Progenitor cell of endocrine pancreas (in vitro differentiated cells): Measurements from ENCODE around the gene ZSWIM2. TPM values are rescaled to one million over a fixed set of nuclear protein-coding genes. Genes with fewer than 3 reads are reported as not detected.
"Not testable (repeated sequence)": the region's sequence is repeated elsewhere in the genome, so short reads cannot be mapped to it uniquely, and the experiment has no call there.

Source experiments
- DNase-seq: peaks from one replicate; pipeline ENCODE4 v3.0.0; 2021; ENCODE audit warnings: low spot score; ENCODE audit not compliant: unreplicated experiment
- H3K27ac Mint-ChIP-seq: 2 replicates; pipeline ENCODE4 v1.8.0; 2021; ENCODE audit warnings: mild to moderate bottlenecking, moderate library complexity, mixed read lengths
- H3K27me3 Mint-ChIP-seq: 2 replicates; pipeline ENCODE4 v1.8.0; 2021; ENCODE audit warnings: mixed read lengths
- H3K36me3 Mint-ChIP-seq: 2 replicates; pipeline ENCODE4 v1.8.0; 2022; ENCODE audit warnings: mixed read lengths; ENCODE audit not compliant: insufficient read depth
- H3K4me1 Mint-ChIP-seq: 2 replicates; pipeline ENCODE4 v1.8.0; 2021; ENCODE audit warnings: low read depth, mixed read lengths
- H3K4me3 Mint-ChIP-seq: 2 replicates; pipeline ENCODE4 v1.8.0; 2021; ENCODE audit warnings: low read depth, mild to moderate bottlenecking, moderate library complexity, mixed read lengths
- H3K9me3 Mint-ChIP-seq: 2 replicates; pipeline ENCODE4 v1.8.0; 2021; ENCODE audit warnings: low read depth, mixed read lengths
- total RNA-seq: library from RNA; stranded (reverse); gene quantifications from 2 replicates; pipeline ENCODE4 v1.2.1, GENCODE V29; 2021
- TF ChIP-seq, protein P1 (sequence below): fragments of 200-600 bp; sonication (generic); IDR thresholded peaks from one replicate; pipeline ENCODE4 v1.5.0; 2021; ENCODE audit warnings: antibody characterized with exemption, mild to moderate bottlenecking; ENCODE audit not compliant: unreplicated experiment

The ZSWIM2 gene
- total RNA-seq, 1 donor from 2014 or later, result not detected

- Mint-ChIP-seq H3K4me3 (no peak overlapping the region), H3K27ac (no peak overlapping the region), H3K9me3 (peaks cover 4% of the 10 kb centered on the region), H3K27me3 (no peaks in the 10 kb centered on the region), H3K4me1 (peaks cover 16% of the 10 kb centered on the region), H3K36me3 (no peaks in the 10 kb centered on the region)
- DNase-seq, result no peak
- TF ChIP-seq, protein P1, sequence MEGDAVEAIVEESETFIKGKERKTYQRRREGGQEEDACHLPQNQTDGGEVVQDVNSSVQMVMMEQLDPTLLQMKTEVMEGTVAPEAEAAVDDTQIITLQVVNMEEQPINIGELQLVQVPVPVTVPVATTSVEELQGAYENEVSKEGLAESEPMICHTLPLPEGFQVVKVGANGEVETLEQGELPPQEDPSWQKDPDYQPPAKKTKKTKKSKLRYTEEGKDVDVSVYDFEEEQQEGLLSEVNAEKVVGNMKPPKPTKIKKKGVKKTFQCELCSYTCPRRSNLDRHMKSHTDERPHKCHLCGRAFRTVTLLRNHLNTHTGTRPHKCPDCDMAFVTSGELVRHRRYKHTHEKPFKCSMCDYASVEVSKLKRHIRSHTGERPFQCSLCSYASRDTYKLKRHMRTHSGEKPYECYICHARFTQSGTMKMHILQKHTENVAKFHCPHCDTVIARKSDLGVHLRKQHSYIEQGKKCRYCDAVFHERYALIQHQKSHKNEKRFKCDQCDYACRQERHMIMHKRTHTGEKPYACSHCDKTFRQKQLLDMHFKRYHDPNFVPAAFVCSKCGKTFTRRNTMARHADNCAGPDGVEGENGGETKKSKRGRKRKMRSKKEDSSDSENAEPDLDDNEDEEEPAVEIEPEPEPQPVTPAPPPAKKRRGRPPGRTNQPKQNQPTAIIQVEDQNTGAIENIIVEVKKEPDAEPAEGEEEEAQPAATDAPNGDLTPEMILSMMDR, result no peak
These were observed 28.7 kb downstream of the ZSWIM2 start for GRCh38 chr2:186820303-186820702.

GRCh38 chr2:186811760-186812159 lies 37.2 kb downstream of the ZSWIM2 start:
- H3K9me3 Mint-ChIP-seq, H3K4me3 Mint-ChIP-seq, H3K36me3 Mint-ChIP-seq, DNase-seq, H3K27ac Mint-ChIP-seq, H3K4me1 Mint-ChIP-seq, H3K27me3 Mint-ChIP-seq: not testable (repeated sequence)

DNA sequence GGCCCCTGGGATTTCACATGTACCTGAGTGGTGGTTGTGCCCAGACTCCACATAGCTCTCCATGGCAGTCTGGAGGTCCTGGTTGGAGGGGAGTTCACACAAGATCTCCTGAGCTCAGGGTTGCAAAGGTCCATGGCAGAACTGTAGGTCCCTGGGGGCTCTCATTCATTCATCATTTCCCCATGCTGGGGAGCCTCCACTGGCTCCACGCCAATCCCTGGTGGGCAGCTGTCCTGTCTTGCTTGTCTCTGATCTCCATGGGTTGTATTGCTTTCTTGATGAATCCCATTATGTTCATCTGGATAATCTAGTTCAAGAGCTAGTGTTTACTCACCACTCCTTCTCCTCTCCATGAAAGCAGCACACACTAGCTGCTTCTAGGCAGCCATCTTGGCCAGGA lies 42.4 kb downstream of the ZSWIM2 start:
- DNase-seq, result no peak
- Mint-ChIP-seq H3K27ac (no peak overlapping the region), H3K4me1 (no peaks in the 10 kb centered on the region), H3K4me3 (no peak overlapping the region), H3K27me3 (no peaks in the 10 kb centered on the region), H3K9me3 (peaks cover 13% of the 10 kb centered on the region), H3K36me3 (peaks cover 2% of the 10 kb centered on the region)
- TF ChIP-seq, protein P1, result no peak

DNA sequence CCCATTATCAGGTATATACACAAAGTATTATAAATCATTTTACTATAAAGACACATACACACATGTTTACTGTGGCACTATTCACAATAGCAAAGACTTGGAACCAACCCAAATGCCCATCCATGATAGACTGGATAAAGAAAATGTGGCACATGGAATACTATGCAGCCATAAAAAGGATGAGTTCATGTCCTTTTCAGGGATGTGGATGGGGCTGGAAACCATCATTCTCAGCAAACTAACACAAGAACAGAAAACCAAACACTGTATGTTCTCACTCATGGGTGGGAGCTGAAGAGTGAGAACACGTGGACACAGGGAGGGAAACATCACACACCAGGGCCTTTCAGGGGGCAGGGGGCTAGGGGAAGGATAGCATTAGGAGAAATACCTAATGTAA lies 50.4 kb downstream of the ZSWIM2 start:
- not testable (repeated sequence) for H3K27me3 Mint-ChIP-seq, H3K27ac Mint-ChIP-seq, H3K4me3 Mint-ChIP-seq, H3K4me1 Mint-ChIP-seq, DNase-seq, H3K36me3 Mint-ChIP-seq, H3K9me3 Mint-ChIP-seq

DNA sequence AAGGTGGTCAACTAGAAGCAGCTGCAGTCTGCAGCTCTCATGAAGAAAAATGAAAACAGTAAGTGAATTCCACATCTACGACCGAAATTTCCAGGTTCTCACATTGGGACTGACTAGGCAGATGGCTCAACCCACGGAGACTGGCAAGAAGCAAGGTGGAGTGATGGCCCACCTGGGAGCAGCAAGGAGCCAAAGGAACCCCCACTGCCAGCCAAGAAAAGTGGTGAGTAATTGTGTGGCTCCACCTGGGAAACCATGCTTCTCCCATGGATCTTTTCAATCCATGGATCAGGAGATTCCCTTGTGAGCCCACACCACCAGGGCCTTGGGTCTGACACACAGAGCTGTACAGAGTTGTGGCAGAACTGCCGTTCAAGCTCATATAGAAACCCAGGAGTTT lies 64.0 kb downstream of the ZSWIM2 start:
- Mint-ChIP-seq H3K27ac (no peak overlapping the region), H3K36me3 (no peaks in the 10 kb centered on the region), H3K4me1 (peaks cover 3% of the 10 kb centered on the region), H3K9me3 (peaks cover 20% of the 10 kb centered on the region), H3K27me3 (no peaks in the 10 kb centered on the region), H3K4me3 (no peak overlapping the region)
- TF ChIP-seq, protein P1, result no peak
- DNase-seq, result no peak

DNA sequence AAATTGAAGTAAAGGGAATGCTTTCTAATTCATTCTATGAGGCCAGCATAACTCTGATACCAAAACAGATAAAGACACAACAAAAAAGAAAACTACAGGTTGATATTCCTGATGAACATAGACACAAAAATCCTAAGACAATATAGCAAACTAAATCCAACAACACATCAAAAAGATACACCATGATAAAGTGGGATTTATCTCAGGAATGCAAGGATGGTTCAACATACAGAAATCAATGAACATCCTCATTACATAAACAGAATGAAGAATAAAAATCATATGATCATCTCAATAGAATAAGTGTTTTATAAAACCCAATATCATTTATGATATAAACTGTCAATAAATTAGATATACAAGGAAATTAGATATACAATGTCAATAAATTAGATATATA lies 65.7 kb downstream of the ZSWIM2 start:
- TF ChIP-seq, protein P1, result no peak
- no peak overlapping the region for H3K27ac Mint-ChIP-seq
- H3K27me3 Mint-ChIP-seq, result no peaks in the 10 kb centered on the region
- H3K4me1 Mint-ChIP-seq, result peaks cover 3% of the 10 kb centered on the region
- H3K36me3 Mint-ChIP-seq, result no peaks in the 10 kb centered on the region
- no peak overlapping the region for H3K4me3 Mint-ChIP-seq
- DNase-seq, result no peak
- H3K9me3 Mint-ChIP-seq, result peaks cover 16% of the 10 kb centered on the region
